ENCODE results near the gene NAMPT.
"Not testable (repeated sequence)": the region's sequence is repeated elsewhere in the genome, so short reads cannot be mapped to it uniquely, and the experiment has no call there.

NAMPT gene

DNA sequence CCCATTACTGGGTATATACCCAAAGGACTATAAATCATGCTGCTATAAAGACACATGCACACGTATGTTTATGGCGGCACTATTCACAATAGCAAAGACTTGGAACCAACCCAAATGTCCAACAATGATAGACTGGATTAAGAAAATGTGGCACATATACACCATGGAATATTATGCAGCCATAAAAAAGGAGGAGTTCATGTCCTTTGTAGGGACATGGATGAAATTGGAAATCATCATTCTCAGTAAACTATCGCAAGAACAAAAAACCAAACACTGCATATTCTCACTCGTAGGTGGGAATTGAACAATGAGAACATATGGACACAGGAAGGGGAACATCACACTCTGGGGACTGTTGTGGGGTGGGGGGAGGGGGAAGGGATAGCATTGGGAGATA is 13.8 kb upstream of the NAMPT start:
- DNase-seq = not testable (repeated sequence)

DNA sequence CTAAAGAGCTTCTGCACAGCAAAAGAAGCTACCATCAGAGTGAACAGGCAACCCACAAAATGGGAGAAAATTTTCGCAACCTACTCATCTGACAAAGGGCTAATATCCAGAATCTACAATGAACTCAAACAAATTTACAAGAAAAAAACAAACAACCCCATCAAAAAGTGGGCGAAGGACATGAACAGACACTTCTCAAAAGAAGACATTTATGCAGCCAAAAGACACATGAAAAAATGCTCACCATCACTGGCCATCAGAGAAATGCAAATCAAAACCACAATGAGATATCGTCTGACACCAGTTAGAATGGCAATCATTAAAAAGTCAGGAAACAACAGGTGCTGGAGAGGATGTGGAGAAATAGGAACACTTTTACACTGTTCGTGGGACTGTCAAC is 13.4 kb upstream of the NAMPT start:
- DNase-seq = not testable (repeated sequence)

DNA sequence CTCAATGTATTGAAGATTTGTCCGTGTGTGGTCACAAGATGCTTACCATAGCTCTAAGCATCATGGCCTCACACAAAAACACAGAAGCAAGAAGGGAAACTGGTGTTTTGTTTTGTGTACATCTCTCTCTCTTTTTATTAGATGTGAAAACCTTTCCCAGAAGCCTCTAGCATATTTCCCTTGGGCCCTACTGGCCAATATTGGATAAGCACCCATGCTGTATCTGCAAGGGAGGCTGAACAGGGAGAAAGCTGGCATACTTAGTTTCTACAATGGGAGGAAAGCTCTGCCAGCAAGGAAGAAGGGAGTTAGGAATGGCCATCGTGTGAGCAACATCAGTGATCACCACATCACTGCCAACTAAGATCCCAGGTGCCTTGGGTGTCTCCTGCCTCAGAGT is 9.6 kb upstream of the NAMPT start:
- no peak for DNase-seq

DNA sequence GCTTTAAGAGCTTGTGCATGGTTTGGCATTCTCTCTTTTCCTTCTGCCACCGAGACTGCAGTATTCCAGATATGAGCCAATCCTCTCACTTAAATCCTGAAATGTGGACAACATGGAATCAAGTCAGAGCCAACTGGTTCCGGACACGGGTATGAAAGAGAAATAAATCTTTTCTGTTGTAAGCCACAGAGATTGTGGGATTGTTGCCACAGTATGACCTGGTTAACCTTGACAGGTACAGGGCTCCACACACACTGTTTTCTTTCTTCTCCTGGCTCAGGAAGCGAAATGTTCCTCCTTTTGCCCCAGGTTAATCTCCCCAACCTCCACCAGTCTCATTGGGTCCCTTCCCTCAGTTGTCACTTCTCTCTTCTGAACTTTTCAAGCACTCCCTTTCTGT is 6.5 kb upstream of the NAMPT start:
- no peak for DNase-seq

DNA sequence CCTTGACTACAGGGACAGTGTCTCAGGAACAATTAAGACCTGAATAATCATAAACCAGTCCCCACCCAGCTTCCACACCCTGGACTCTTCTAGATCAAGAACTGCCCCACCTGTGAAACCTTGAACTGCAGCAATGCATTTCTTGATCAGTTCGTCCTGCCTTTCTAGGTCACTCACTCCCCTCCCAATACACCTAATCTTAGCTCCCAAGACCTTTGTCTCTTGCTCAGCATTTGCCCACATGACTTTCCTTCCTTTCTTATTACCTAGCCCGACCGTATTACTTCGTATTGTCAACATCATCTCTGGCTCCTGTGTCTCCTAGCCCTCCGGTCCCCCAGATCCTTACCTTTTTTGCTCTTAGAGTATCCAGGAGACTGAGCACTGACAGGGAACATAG is 5.5 kb upstream of the NAMPT start:
- DNase-seq = no peak

DNA sequence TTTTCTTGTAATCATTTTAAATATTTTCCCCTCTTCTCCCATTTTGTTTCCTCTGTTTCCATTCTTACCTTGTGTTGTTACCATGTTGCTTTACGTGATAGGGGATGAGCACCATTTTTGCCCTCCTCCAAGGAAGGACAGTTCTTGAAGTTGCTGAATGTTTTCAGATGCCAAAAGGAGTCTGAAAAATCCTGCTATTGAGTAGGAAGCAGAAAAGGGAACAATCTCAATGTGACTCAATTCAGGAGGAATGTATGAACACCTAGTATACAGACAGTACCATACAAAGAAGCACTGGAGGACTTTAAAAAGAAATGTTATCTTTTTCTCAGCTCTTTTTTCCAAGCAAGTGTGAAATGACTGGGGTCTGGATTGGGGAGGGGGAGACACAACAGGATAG is 5.1 kb upstream of the NAMPT start:
- DNase-seq = no peak

DNA sequence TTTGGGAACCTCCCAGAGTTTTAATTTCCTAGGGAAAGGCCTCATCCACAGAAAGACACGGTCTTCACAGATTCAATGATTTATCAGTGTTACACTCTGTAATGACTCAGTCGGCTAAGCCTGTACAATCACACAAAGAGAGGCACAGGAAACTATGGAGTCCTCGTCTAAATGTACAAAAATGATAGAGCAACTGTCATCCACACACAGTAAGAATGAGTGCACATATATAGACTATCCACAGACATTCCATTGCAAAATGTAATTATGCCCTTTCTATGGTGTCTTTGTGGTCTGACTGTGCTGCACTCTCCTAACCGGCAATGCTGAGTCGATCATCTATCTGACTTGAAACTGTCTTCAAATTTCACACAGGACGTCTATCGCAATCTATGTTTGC is 3.5 kb upstream of the NAMPT start:
- DNase-seq = no peak

DNA sequence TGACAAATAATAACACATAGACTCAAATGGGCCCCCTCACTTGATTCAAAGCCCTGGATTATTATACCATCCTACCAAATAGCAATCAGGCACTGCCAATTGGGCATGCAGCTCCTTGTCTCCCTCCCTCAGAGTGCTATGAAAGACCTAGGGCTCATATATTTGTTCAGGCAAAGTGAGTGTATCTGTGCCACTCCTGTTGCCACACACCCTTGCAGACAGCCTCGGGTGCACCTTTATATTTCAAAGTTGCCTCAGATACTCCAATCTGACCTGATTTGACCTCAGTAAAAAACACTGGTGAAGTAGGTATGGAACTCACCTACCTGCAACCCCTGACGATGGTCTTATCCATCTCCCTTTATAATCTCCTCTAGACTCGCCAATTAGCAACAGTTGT is 3.0 kb upstream of the NAMPT start:
- DNase-seq = no peak

DNA sequence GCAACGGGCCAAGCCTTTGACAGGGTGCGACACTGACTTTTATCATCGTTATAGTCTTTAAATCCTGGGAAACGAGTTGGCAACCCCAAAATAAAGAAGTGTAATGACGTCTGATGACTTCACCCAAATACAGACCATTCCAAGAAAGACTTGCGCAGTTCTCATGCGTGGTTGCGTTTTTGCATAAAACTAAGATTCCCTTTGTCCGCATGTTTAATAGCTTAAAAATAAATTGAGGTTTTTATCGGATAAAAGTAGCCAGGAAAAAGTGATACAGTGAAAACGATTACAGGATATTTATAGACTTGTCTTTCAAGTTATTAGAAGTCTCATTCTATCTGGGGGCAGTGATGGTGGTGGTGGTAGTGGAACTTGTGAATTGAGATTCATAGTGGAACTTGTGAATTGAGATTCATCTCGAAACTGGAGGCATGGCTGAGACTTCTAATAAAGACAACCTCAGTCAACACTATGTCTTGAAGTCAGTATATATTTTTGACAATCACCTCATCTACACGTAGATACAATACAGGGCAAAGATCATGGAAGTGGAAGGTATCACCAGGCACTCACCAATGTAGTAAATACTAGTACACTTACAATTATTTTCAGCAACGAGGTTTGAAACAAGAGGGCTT is 1.2 kb upstream of the NAMPT start:
- peak; percentile 88 for DNase-seq

DNA sequence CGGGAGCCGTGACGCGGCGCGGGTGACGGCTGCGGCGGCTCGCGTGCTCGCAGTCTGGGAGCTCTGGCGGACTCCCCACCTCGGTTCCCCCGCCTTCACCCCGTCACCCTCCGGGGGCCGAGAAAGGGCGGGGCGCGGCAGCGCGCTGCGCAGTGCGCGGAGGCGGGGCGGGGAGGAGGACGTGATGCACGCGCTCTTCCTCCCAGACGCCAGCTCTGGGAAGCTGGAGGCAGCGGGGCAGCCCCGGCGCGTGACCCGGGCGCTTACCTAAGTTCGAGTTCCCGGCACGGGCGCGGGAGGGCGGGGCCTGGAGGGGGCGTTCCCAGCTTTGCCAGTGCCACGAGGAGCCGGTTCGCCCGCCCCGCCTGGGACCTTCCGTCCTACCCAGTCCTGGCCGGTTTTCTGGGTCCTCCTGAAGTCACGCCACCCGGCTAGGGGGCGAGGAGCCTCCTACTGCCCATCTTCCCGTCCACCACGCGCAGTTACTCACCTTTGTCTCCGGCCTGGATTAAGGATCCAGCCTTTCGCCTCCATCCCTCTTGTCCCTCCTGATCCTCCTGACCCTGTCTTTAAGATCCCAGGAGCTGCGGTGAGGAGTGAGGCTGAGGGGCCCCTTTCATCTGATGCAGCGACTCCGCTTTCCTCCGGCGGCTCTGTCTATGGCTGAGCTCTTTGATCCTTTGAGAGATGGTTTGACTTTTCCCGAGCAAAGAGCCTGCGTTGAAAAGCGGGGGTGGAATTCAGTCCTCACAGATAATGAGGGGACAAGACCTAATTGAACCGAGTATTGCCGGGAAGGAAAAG is 470 bp upstream of the NAMPT start:
- DNase-seq = peak; percentile 98

DNA sequence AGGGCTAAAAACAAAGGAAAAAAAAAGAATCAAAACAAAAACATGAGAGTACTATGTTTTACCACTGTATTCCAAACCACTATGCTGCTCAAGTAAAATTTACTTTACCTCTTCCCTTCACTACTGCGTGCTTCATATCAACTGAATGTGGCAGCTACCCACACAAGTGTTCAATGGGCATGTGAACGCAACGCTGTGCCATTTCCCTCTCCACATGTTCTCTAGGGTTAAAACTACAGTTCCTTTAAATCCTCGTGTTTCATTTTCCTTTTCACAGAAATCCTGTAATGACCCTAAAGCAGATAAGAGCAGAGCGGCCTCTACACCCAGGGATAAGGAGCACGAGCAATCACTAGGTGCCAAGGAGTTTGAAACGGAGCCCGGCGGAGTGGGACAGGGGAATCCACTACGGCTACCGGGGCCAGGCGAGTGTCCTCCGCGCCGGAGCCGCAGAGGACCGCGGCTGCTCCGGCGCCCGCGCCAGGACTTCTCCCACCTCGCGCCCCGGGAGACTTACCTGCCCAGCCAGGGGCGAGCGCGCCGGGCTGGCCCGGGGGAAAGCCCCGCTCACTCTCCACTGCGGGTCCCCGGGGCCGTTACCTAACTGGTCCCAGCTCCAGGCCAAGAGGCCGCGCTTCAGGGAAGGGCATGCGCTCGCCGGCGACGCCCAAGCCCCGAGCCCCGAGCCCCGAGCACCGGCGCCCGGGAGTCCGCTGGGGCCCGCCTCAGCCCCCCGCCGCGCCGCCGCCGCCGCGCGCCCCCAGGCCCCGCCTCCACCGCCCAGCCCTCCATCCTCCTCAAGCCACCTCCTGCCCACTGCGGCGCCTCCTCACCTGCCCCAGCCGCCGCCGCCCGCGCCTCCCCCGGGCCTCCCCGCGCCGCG is 711 bp downstream of the NAMPT start:
- peak; percentile 61 for DNase-seq

DNA sequence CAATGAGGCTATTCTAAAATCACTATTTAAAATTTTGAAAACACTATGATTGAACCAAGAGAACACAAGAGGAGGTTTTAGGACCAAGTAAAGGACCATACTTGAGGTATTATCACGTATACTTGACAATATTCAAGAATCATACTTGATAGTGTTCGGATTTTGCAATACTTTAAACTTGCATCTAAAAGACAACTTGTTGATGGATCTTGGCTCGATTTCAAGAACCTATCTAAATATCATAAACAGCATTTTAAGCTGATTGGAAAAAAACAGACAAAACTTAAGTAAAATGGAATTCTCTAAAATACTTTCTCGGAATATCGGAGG is 1.3 kb downstream of the NAMPT start:
- DNase-seq = no peak

DNA sequence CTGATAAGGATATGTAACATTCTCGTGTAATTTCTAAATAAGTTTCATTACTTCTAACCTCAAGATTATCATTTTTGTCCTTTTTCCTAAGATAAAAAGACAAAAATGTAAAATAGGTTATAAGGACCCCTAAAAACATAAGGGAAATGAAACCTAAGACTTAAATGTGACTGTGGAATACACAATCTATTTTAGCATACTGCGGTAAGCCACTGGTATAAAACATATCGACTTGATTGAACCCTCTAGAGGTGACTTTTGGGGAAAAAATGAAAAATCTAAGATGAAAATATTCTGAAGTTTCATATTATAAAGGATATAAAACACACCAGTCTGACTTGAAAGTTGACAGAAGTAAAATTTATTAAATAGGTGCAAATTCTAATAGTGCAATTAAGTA is 1.9 kb downstream of the NAMPT start:
- no peak for DNase-seq

DNA sequence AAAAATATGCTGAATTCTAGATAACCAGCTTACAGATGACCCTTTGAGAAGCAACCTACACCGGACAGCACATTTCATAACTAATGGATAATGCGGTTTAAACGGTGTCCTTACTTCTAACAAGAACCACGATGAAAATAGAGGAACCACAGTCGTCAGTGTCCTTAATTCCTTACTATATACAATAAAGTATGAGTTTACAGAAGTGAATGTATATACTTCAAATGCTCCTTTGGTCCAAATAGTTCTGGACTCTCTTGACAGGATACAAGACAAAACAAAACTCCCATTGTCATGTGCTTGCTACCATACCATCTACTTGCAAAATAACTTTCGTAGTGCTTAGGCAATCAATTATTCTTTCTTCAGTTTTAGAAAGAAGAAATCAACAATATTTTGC is 2.4 kb downstream of the NAMPT start:
- no peak for DNase-seq

DNA sequence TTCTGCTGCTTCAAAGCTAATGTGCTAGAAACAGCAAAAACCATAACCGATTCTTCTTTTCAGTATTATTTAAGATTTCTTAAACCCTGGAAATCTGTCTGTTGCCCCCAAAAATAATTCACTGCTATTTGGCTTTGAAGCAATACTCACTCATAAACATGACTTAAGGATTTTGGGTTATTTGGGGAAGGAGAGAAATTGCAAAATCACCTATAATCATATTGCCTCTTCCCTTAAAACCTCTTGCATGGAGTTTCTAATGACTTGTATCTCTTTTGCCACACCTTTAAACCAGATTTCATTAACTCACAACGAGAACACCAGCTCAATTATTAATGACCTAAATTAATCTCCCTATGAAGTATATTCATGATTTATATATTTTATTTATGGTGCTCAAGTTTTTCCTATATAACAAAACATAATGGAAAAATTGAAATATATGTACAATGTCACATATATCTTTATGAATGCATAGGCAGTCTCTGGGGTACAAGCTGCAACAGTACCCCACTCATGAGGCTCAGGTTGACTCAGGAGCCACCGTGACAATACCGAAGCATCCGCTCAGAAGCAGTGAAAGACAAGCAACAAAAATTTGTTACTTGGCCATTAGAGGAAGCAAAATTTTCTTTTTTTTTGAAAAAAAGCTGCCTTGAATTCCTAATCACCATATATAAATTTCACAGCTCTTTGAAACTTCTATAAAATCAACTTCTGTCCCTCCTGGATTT is 3.0 kb downstream of the NAMPT start:
- DNase-seq = peak; percentile 58

DNA sequence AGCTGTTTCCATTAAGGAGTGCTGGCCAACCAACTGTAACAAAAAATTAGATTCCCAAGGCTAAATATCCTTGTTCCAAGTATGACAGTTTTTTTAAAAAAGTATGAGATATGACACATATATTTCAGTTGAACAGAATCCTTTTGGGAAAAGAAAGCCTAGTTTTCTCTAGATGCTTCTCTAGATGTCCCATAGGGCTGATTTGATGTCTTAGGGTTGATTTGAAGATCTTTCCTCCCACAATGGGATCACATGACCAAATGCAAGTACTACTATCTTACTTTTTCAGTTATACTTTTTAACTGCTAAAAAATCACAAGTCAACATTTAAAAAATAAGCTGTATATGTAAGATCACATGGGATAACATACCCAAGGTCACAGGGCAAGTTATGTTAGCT is 3.7 kb downstream of the NAMPT start:
- no peak for DNase-seq

DNA sequence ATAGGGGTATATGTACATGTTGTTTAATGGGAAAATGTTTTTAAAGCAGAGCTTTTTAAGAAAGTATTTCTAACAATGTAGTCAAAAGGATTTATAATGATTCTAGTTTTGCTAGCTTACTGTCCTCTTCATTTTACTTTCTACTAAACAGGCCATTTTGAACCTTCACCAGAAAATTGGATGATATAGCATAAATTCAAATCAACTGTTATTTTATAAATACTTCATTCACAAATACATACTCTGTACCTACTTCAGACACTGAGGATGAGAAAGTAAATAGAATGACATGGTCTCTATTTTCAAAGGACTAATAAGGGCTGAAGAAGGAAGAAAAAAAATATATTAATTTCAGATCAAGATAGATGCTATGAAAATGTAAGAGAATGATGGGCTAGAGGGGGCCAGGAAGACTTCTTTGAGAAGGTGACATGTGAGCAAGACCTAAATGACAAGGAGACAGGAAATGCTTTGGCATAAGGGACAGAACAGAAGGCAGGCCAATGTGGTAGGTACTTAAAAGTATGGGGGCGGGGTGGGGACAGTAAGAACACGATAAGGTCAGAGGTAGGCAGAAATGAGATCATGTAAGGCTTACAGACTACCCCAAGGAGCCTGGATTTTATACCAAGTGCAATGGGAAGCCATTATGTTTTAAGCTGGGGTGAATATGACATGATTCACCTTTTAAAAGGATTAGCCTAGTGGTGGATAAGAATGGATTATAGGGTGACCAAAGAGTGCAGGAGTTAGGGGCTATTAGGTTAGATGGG is 5.2 kb downstream of the NAMPT start:
- peak; percentile 85 for DNase-seq

DNA sequence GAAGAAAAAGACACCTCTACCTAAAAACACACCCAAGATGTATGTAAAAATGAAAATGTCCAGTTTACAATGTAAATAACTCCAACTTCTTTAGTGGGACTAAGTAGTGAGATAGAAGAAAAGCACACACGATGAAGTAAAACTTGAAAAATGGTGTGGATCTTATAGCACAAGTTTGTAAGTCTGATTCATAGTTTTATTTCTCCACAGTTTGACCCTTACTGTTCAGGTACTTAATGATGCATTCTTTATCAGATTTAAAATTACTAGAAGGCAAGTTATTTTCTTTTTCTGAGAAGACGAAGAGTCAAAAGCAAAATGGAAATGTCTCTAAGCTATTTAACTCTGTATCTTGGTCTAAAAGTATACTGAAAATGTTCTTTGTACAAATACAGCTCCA is 6.1 kb downstream of the NAMPT start:
- DNase-seq = no peak

DNA sequence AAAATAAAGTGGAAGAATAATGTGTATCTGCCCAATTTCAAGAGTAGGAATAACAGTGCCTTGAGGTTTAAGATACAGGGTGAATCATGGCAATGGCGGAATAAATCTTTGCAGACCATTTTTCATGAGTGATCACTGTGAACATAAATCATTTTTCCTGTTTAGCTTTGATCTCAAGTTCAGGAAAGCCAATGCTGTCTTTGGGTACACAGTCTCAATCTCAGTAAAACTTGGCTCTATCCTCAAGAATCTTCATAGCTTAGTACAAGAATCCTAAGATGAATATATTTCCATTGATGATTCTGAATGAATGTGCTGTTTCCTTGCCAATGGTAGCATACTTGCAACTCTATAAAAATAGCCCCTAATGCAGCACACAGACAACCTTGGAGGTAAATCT is 6.8 kb downstream of the NAMPT start:
- DNase-seq = no peak

DNA sequence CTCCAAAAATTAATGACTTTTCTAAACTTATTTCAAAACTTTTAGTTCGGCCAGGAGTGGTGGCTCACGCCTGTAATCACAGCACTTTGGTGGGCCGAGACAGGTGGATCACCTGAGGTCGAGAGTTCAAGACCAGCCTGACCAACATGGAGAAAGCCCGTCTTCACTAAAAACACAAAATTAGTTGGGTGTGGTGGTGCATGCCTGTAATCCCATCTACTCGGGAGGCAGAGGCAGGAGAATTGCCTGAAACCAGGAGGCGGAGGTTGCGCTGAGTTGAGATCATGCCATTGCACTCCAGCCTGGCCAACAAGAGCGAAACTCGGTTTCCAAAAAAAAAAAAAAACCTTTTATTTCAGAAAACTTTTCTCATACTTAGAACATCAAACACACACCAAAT is 8.3 kb downstream of the NAMPT start:
- no peak for DNase-seq

DNA sequence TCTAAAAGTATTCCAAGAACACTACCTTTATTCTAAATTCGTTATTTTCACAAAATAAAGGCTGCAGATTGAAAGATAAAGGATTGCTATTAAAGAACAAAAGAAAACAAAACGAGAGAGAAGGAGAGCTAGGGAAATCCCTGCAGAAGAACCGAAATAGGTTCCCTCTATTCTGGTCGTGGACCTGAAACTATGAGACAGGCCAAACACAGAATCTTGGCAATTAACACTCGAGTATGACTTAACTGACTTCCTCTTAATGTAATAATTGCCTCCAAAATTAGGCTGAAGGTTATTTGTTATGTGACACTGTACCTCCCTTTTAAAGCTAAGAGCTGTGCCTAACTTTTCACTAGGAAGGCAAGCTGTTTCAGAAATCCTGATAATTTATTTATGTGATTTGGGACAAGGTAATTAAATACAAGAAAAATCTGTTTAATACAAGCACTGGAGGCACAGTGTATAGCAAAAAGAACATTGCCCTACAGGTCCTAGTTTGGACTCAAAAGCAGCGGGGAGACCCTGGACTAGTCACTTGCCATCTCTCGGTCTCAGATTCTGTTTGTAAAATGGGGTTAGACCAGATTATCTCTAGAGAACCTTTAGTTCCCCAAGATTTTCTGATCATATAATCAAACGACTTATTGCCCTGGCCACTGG is 11.6 kb downstream of the NAMPT start:
- DNase-seq = no peak

Data from activated CD4-positive, alpha-beta T cell treated with anti-CD3 and anti-CD28 coated beads, Interleukin-2, amount 50 U/mL, for 16 hours (primary cell).